ENCODE data around the gene NFATC2.

DNA sequence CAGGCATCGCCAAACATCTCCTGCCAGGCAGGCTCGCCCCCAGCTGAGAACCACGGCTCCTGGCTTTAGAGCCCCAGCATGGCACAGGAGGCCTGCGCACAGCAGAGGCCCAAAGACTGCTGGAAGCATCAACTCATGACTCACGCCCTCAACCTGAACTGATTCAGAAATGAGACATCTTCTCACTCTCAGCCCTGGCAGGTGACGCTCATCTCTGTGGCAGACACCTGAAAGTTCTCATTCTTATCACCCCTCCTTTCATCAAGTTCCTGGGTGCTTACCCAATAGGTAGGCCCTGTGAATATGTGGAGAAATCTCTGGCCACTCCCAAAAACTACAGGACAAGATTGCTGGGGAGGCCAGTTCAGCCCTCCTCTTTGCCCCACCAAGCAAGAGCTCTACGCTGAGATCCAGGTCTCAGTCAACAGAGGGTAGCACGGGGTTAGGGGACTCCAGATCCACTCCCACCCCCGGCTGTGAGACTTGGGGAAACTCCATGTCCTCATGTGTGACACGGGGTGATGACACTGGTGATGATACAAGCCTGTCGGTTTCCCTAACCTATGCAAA is 11.3 kb downstream of the NFATC2 start:
- TF ChIP-seq, protein P1, sequence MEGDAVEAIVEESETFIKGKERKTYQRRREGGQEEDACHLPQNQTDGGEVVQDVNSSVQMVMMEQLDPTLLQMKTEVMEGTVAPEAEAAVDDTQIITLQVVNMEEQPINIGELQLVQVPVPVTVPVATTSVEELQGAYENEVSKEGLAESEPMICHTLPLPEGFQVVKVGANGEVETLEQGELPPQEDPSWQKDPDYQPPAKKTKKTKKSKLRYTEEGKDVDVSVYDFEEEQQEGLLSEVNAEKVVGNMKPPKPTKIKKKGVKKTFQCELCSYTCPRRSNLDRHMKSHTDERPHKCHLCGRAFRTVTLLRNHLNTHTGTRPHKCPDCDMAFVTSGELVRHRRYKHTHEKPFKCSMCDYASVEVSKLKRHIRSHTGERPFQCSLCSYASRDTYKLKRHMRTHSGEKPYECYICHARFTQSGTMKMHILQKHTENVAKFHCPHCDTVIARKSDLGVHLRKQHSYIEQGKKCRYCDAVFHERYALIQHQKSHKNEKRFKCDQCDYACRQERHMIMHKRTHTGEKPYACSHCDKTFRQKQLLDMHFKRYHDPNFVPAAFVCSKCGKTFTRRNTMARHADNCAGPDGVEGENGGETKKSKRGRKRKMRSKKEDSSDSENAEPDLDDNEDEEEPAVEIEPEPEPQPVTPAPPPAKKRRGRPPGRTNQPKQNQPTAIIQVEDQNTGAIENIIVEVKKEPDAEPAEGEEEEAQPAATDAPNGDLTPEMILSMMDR (IDR thresholded peaks at IDR 0.05; ENCODE audit: insufficient read depth, low read depth, low read length): no peak
- TF ChIP-seq EZH2 (IDR thresholded peaks at IDR 0.05; ENCODE audit: insufficient read depth, low read length): no peak

All from astrocyte (in vitro differentiated cells and primary cell).